Stimulated activated effector memory CD8-positive, alpha-beta T cell treated with anti-CD3 and anti-CD28 coated beads, Interleukin-12 subunit alpha, Interleukin-12 subunit beta, amount 100 ng/mL, for 72 hours (primary cell): ENCODE results near the gene SASH1.

Source experiments
- ATAC-seq: fragments of 150-1000 bp; cut with Tn5 transposase; 2 replicates; pipeline ENCODE4 v1.10.0; 2021
- DNase-seq, 2 donors: peaks; one replicate each; pipeline ENCODE4 v3.0.0; 2021 to 2022; ENCODE audit warnings: low spot score in 2 of 2
- H3K27ac Mint-ChIP-seq: one replicate; pipeline ENCODE4 v1.8.0; 2022; ENCODE audit warnings: mild to moderate bottlenecking, mixed read lengths
- H3K36me3 Mint-ChIP-seq: one replicate; pipeline ENCODE4 v1.8.0; 2022; ENCODE audit warnings: mild to moderate bottlenecking, mixed read lengths
- H3K4me1 Mint-ChIP-seq: one replicate; pipeline ENCODE4 v1.8.0; 2022; ENCODE audit warnings: mixed read lengths
- H3K4me3 Mint-ChIP-seq: one replicate; pipeline ENCODE4 v1.8.0; 2022; ENCODE audit warnings: mild to moderate bottlenecking, mixed read lengths
- H3K9me3 Mint-ChIP-seq: one replicate; pipeline ENCODE4 v1.8.0; 2022; ENCODE audit warnings: mixed read lengths

SASH1 gene

DNA sequence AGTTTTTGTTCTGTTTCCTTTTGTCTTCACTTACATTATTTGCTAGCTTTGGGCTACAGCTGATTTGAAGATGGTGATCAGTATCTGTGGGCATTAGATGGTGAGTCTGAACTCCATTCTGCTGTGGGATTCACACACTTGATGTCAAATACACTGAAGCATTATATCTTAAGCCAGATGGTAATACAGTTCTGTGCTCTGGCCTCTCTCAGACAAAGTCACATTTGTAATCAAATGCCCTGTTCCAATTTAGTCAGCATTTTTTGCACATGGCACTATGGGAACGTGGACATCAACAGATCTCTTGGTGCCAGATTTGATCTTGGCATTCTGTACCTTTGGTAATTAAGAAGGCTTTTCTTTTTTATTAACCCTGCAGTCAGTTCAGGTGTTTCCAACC is 56.0 kb downstream of the SASH1 start:
- DNase-seq = no peak

DNA sequence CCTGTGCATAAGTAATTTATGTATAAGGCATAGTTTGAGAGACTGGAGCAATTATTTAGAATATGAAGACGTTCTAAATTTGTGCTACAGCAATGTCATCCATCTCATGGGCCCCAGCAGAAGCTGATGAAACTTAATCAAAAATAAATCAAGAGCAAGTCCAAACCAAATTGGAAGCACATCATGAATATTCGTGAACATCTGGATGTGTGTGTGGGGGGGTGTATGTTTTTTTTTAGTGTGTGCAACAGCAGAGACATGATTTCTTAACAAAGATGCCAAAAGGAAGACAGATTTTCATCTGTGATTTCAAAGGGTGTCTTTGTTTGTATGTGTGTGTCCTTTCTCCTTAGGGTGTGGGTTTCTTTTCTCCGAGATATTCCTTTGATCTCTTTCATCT is 58.9 kb downstream of the SASH1 start:
- Mint-ChIP-seq H3K36me3 (no peaks in the 10 kb centered on the region), H3K4me3 (no peak overlapping the region), H3K4me1 (no peaks in the 10 kb centered on the region), H3K9me3 (no peaks in the 10 kb centered on the region), H3K27ac (no peak overlapping the region)
- no peak for ATAC-seq
- no peak for DNase-seq

More for the DNA sequence above, 56.0 kb downstream of the SASH1 start:
- Mint-ChIP-seq H3K4me1 (no peaks in the 10 kb centered on the region), H3K9me3 (no peaks in the 10 kb centered on the region), H3K4me3 (no peak overlapping the region), H3K27ac (no peak overlapping the region), H3K36me3 (no peaks in the 10 kb centered on the region)
- no peak for ATAC-seq

DNA sequence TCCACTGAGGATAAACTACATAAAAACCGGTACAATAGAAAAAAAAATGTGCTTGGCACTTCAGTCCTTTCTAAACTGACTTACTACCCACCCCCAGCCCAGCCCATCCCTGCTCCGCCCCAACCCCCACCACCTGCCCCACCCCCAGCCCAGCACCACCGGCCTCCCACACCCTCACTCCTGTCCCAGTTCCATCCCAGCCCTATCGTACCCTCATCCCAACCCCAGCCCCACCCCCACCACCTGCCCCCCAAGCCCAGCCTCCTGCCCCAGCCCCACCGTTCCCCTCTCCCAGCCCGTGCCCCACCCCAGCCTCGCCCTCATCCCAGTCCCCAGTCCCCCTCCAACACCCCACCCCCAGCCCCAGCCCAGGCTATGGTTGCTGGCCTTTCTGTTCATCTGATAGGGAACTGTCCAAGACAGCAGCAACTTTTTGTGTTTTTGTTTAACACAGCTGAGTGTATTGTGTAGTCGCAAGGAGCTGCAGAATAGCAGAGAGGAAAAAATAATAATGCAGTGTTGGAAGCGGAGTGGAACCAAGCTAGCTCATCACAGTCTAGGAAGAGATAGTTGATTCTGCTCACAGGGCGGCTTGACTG is 61.9 kb downstream of the SASH1 start:
- H3K36me3 Mint-ChIP-seq = no peaks in the 10 kb centered on the region
- no peak overlapping the region for H3K27ac Mint-ChIP-seq
- ATAC-seq (no peak), DNase-seq (no peak)
- no peaks in the 10 kb centered on the region for H3K4me1 Mint-ChIP-seq
- no peaks in the 10 kb centered on the region for H3K9me3 Mint-ChIP-seq
- H3K4me3 Mint-ChIP-seq = no peak overlapping the region

DNA sequence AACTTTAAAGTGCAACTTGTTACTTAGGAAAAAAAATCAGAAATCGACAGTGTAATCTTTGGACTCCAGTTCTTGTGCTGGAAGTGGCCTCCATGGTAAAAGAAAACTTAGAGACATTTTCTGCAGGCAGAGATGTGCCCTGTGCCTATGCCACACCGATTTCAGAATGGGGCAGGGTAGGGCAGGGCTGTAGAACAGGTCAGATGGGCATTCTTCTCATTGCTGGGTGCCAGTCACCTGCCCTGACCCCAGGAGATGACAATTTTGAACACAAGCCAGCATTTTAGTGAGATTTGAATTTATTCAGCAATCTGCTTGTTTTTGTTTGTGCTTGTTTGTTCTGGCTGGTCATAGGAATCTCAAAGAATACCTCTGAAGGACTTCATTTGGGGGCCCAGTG is 63.3 kb downstream of the SASH1 start:
- ATAC-seq (no peak), DNase-seq (no peak)
- Mint-ChIP-seq H3K36me3 (no peaks in the 10 kb centered on the region), H3K9me3 (no peaks in the 10 kb centered on the region), H3K4me3 (no peak overlapping the region), H3K4me1 (no peaks in the 10 kb centered on the region), H3K27ac (no peak overlapping the region)

DNA sequence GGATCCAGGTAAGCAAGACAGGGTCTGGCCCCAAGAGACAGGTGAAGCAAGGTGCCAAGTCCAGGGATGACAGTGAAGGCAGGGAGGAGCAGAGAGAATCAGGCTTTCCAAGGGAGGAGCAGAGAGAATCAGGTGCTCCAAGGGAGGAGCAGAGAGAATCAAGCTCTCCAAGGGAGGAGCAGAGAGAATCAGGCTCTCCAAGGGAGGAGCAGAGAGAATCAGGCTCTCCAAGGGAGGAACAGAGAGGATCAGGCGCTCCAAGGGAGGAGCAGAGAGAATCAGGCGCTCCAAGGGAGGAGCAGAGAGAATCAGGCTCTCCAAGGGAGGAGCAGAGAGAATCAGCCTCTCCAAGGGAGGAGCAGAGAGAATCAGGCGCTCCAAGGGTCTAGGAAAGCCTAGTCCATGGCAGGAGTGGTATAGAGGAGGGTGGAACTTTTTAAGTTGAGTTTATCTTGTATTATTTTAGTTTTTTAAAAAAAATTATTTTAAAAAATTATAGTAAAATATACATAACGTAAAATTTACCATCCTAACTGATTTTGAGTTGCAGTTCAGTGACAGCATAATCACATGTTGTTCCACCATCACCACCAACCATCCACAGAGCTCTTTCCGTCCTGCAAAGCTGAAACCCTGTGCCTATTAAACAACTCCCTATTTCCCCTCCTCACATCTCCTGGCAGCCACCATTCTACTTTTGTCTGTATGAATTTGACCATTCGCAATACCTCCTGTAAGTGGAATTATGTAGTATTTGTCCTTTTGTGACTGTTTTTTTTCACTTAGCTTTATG is 64.1 kb downstream of the SASH1 start:
- Mint-ChIP-seq H3K36me3 (no peaks in the 10 kb centered on the region), H3K4me1 (no peaks in the 10 kb centered on the region), H3K4me3 (no peak overlapping the region), H3K27ac (no peak overlapping the region), H3K9me3 (no peaks in the 10 kb centered on the region)
- ATAC-seq = no peak
- no peak for DNase-seq

DNA sequence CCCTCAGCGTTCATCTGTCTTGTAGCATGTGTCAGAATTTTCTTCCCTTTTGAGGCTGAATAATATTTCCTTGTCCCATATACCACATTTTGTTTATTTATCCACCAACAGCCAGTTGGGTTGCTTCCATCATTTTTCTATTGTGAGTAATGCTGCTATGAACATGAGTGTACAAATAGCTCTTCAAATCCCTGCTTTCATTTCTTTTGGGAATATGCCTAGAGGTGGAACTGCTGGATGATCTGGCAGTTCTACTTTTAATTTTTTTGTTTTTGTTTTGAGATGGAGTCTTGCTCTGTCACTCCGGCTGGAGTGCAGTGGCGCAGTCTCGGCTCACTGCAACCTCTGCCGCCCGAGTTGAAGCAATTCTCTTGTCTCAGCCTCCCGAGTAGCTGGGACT is 64.7 kb downstream of the SASH1 start:
- no peaks in the 10 kb centered on the region for H3K4me1 Mint-ChIP-seq
- ATAC-seq (no peak), DNase-seq (no peak)
- no peak overlapping the region for H3K4me3 Mint-ChIP-seq
- H3K27ac Mint-ChIP-seq = no peak overlapping the region
- no peaks in the 10 kb centered on the region for H3K36me3 Mint-ChIP-seq
- no peaks in the 10 kb centered on the region for H3K9me3 Mint-ChIP-seq

DNA sequence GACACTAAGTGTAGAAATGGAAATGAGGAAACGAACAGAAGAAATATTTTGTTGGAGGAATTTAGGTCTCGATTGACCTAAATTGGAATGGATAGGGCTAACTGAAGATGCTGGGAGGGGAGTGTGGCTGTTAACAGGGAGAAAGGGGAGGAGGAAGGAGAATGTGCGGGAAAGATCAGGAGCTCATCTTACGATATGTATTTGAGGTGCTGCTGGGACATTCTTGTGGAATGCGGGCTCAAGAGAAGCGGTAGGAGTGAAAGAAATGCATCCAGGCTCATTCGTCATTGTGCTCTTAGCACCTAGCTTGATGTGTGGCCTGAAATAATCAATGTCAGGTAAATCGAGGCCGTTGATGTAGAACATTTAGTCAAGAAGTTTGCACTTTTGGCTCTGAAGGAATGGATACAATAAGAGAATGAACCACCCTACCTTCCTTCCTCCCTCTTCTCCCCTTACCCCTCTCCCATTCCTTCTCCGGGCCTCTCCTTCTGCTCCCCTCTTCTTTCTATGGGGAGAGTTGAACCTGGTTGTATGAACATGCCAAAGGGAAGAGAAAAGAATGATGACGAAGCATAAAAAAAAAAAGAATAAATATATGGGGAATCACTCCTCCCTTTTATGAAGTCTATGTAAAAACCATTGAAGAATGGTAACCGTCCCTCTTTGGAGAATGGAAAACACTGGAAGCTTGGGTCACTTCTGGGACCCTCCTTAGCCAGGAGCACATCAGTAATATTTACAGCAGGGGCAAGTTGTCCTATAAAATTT is 70.9 kb downstream of the SASH1 start:
- no peak for DNase-seq
- H3K4me1 Mint-ChIP-seq = no peaks in the 10 kb centered on the region
- ATAC-seq = no peak

DNA sequence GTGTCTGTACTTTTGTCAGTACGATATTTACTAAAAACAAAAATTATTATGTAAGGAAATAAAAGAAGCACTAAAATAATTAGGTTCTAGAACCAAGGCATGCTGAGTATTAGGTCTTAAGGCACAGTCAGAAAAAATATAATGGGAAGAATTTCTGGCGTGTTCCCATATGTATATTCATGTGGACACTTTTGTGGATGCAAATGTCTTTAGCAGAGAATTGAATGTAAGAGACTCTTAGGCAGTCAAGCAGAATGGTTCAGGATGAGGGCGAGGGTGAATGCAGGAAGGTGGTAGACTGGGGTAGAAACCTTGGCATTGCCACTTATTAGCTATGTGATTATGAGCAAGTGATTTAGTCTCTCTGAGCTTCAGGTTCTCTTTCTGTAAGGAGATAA is 71.5 kb downstream of the SASH1 start:
- DNase-seq (no peak), ATAC-seq (no peak)
- Mint-ChIP-seq H3K4me3 (no peak overlapping the region), H3K36me3 (no peaks in the 10 kb centered on the region), H3K27ac (no peak overlapping the region), H3K4me1 (no peaks in the 10 kb centered on the region), H3K9me3 (no peaks in the 10 kb centered on the region)

More for the DNA sequence above, 70.9 kb downstream of the SASH1 start:
- no peaks in the 10 kb centered on the region for H3K9me3 Mint-ChIP-seq
- no peak overlapping the region for H3K27ac Mint-ChIP-seq
- H3K36me3 Mint-ChIP-seq = no peaks in the 10 kb centered on the region
- no peak overlapping the region for H3K4me3 Mint-ChIP-seq

DNA sequence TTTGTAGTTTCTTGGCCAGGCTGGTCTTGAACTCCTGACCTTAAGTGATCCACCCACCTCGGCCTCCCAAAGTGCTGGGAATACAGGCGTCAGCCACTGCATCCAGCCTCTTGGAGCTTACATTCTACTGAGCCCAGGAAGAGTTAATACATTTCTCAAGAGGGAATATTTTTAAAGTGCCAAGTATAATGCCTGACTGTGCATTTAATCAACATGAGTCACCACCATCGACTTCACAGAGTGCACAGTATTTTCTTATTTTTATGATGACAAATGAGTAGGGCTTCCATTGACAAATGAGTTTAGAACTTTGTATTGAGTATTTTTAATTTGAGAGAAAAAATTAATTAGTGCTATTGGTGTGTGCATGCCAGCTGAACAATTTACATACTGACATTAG is 72.2 kb downstream of the SASH1 start:
- Mint-ChIP-seq H3K9me3 (no peaks in the 10 kb centered on the region), H3K36me3 (no peaks in the 10 kb centered on the region), H3K27ac (no peak overlapping the region), H3K4me1 (no peaks in the 10 kb centered on the region), H3K4me3 (no peak overlapping the region)
- no peak for ATAC-seq
- no peak for DNase-seq

DNA sequence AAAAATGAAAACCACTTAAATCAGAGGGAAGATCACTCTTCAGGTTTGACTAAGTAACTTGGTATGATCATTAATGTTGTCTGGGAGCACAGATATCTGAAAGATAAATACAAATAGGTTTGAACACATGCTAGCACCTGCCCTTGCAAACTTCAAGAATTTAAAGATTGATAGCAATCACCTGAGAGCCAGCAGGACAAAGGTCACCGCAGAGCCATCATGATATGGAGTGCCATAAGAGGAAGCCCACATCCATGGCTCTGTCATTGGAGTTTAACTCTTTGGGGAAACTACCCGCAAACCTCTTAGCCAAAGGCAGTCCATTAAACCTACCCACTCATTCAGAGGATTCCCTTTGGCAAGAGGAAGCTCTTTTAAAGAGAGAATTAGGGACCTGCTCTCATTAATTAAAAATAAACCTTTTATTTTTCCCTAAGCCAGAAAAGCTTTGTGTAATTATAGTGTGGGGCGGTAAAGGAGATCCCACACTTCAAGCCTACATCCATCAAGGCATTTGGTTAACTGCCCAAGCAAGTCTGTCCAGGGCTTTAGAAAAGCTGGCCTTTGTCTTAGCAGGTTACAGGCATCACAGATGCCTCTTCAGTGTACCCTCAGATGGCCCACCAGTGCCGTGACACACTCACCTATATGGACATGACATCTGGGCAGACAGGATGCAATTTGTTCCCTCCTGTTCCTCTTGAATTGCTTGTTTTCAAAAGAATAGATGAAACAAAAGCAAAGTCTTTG is 73.0 kb downstream of the SASH1 start:
- Mint-ChIP-seq H3K36me3 (no peaks in the 10 kb centered on the region), H3K4me1 (no peaks in the 10 kb centered on the region), H3K9me3 (no peaks in the 10 kb centered on the region), H3K27ac (no peak overlapping the region), H3K4me3 (no peak overlapping the region)
- DNase-seq = no peak
- ATAC-seq = no peak

DNA sequence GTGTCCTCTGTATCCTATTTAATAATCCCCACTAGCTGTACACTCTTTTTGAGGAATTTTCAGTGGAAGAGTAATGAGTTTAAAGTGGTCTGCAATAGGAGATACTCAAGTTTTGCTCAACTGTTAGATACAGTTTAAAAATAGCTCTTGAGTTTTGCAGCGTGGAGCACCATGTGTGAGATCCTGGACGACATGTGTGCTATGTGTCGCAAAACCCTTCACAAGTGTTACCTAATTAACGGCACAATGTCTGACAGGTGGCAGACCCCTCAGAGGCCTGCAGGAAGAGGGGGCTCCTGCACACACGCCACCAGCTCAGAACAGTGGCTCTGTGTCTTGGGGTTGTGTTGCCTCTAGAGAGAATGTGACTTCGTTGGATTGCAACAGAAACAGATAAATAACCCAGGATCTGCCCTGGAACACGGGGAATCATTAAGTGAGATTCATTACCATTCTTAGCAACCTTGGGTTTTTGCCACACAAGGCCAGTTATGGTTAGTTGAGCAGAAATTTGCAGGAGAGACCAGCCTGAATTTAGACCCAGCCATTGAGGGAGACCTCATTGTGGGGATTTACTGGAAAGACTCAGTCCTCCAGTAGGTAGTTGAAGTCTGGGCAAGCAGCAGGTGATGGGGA is 73.8 kb downstream of the SASH1 start:
- Mint-ChIP-seq H3K27ac (no peak overlapping the region), H3K4me3 (no peak overlapping the region), H3K4me1 (no peaks in the 10 kb centered on the region), H3K36me3 (no peaks in the 10 kb centered on the region), H3K9me3 (no peaks in the 10 kb centered on the region)
- DNase-seq = no peak
- no peak for ATAC-seq

DNA sequence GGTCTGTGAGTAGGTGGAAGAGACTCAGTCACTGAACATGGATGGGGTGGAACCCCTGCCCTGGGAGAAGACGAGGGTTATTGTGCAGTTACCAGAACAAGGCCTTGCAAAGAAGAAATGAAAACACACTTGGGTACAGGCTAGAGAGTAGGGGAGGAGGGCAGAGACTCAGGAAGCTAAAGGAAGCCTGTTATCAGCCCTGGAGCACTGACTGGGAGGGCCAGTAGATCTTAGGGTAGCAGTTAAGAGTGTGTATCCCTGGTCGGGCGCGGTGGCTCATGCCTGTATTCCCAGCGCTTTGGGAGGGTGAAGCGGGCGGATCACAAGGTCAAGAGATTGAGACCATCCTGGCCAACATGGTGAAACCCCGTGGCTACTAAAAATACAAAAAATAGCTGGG is 74.4 kb downstream of the SASH1 start:
- Mint-ChIP-seq H3K4me3 (no peak overlapping the region), H3K36me3 (no peaks in the 10 kb centered on the region), H3K9me3 (no peaks in the 10 kb centered on the region), H3K4me1 (no peaks in the 10 kb centered on the region), H3K27ac (no peak overlapping the region)
- no peak for DNase-seq
- ATAC-seq = no peak

DNA sequence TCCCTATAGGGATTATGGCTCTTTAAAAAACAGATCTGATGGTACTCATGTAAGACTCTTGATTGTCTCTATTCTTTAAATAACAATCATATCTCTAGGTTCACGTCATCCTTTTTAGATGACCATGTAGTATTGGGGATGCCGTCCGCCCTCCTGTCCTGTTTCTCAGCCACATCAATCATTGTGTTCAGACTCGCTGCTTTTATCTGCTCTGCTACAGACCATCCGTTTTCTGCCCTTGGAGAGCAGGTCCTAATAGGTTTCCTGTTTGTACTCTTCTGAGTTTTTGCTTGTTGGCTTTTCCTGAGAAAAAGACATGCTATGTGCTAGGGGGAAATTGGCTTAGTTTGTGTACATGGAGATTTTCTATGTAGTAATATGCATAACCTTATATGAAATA is 76.8 kb downstream of the SASH1 start:
- Mint-ChIP-seq H3K9me3 (no peaks in the 10 kb centered on the region), H3K4me1 (no peaks in the 10 kb centered on the region), H3K27ac (no peak overlapping the region), H3K4me3 (no peak overlapping the region), H3K36me3 (no peaks in the 10 kb centered on the region)
- DNase-seq (no peak), ATAC-seq (no peak)

DNA sequence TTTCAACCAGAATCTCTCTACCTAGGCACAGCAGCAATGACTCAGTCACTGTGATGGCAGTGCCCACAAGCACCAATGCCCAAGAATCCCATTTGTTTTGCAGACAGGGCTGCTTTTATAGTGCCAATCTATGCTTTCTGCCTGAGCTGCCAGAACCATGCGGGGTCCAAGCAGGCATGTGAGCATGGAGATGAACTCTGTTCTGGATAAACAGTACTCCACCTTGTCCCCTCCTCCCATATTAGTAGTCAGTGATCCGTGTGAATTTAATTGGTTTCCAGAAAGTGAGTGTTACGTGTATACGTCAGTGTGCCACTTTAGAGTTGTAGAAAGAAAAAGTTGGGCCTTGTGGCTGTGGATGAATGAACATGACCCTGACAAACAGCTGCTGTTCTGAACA is 79.4 kb downstream of the SASH1 start:
- no peak for DNase-seq
- H3K4me1 Mint-ChIP-seq = no peaks in the 10 kb centered on the region
- no peaks in the 10 kb centered on the region for H3K9me3 Mint-ChIP-seq
- no peaks in the 10 kb centered on the region for H3K36me3 Mint-ChIP-seq
- no peak overlapping the region for H3K4me3 Mint-ChIP-seq
- H3K27ac Mint-ChIP-seq = no peak overlapping the region
- no peak for ATAC-seq

DNA sequence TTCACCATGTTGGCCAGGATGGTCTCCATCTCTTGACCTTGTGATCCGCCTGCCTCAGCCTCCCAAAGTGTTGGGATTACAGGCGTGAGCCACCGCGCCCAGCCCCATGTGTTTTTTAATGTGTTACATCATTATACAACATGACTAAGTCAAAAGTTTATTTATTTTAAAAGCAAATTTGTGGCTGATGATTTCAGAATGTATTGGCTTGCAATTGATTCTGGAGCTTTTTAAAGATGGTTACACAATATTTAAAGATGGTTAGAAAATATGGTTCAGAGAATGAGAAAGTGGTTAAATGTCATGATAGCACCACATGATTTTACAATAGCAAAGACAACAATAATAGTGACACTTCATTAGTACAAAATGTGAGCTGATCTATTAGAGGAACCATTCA is 80.5 kb downstream of the SASH1 start:
- Mint-ChIP-seq H3K4me1 (no peaks in the 10 kb centered on the region), H3K36me3 (no peaks in the 10 kb centered on the region), H3K9me3 (no peaks in the 10 kb centered on the region), H3K27ac (no peak overlapping the region), H3K4me3 (no peak overlapping the region)
- ATAC-seq (no peak), DNase-seq (no peak)
